GM10266 (cell line): Measurements from ENCODE around the gene GLP2R.

Experiments
- DNase-seq: peaks from one replicate; pipeline ENCODE4 v3.0.0; 2012; ENCODE audit errors: extremely low spot score
- TF ChIP-seq, protein P1 (sequence below): IDR thresholded peaks from 2 replicates; pipeline ENCODE4 v1.5.1; 2012; ENCODE audit warnings: mild to moderate bottlenecking, low read depth; ENCODE audit not compliant: control insufficient read depth, insufficient read depth; ENCODE audit errors: missing control alignments

GLP2R gene

DNA sequence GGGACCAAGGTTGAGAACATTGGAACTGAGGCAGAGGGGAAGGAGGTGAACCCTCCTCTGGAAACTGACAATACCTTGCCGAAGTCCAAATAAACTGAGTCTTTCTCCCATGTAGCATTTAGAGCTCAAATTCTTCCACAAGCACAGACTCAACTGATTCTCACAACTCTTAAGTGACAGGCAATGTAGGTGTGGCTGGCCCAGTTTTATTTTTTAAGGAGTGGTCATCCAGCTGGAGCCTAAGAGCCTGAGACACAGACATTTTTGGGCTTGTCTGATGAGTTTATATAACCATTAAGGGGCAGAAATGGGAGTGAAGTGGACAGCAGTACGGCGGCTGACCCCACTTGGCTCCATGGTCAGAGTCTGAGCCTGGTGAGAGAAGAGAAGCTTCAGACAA, 68.5 kb downstream of the GLP2R start:
- DNase-seq, result no peak
- TF ChIP-seq, protein P1, sequence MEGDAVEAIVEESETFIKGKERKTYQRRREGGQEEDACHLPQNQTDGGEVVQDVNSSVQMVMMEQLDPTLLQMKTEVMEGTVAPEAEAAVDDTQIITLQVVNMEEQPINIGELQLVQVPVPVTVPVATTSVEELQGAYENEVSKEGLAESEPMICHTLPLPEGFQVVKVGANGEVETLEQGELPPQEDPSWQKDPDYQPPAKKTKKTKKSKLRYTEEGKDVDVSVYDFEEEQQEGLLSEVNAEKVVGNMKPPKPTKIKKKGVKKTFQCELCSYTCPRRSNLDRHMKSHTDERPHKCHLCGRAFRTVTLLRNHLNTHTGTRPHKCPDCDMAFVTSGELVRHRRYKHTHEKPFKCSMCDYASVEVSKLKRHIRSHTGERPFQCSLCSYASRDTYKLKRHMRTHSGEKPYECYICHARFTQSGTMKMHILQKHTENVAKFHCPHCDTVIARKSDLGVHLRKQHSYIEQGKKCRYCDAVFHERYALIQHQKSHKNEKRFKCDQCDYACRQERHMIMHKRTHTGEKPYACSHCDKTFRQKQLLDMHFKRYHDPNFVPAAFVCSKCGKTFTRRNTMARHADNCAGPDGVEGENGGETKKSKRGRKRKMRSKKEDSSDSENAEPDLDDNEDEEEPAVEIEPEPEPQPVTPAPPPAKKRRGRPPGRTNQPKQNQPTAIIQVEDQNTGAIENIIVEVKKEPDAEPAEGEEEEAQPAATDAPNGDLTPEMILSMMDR, result no peak

DNA sequence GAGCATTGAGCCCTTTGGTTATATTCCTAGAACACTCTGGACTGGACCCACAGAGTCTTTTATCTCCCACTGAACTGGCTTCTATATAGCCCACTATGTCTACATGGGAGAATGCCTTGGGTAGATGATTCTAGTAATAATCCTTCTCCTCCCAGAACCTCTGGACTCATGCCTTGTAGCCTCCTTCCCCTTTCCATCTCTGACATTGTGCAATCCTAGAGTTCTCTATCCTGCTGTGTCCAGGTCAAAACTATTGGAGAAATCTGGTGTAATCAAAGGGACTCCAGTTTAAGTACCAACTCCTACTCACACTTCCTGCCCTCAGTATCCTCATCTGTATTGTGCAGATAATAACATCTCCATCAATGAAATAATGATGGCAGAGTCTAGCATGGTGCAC, 70.2 kb downstream of the GLP2R start:
- no peak for DNase-seq
- TF ChIP-seq, protein P1, result no peak

DNA sequence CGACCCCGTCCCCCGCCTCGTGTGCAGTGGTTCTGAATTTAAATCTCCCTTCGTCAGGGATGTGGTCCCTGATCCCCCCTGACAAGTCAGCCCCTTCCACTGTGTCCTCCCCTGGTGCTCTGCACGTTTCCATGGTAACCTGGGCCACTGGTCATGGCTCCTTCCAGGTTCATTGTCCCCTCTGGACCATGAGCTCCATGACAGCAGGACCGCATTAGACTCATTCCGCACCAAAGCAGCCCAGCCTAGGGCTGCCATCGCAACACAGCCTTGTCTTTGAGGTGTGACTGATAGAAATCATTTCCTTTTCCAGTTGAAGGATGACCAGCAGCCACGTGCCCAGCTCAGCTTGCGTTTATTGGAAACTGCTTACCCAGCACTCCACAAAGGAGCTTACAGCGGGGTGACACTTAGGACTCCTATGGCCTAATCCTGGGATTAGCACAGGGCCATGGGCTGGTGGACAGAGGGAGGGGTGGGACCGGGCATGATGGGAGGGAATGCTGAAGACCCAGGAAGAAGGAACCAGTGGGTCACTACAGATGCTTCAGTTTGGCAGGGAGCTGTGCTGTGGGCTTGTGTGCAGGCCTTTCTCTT, 71.7 kb downstream of the GLP2R start:
- DNase-seq, result no peak
- TF ChIP-seq, protein P1, result no peak

DNA sequence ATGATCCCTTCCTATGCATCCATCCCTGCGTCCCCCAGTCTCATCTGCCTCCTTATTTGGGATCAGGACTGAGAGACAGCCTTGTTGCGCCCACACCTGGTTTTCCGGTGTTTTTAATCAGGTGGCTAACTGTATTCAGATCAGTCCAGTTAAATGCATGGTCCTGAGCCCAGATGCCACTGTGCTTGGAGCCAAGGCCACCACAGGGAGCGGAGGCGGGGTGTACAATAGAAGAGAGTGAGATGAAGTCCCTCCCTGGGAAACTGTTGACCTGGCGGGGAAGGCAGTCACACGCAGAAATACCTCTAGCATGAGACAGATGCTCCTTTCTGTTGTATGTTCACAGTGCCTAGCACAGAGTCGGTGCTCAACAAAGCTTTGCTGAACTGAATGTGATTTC, 73.1 kb downstream of the GLP2R start:
- TF ChIP-seq, protein P1, result no peak
- no peak for DNase-seq

DNA sequence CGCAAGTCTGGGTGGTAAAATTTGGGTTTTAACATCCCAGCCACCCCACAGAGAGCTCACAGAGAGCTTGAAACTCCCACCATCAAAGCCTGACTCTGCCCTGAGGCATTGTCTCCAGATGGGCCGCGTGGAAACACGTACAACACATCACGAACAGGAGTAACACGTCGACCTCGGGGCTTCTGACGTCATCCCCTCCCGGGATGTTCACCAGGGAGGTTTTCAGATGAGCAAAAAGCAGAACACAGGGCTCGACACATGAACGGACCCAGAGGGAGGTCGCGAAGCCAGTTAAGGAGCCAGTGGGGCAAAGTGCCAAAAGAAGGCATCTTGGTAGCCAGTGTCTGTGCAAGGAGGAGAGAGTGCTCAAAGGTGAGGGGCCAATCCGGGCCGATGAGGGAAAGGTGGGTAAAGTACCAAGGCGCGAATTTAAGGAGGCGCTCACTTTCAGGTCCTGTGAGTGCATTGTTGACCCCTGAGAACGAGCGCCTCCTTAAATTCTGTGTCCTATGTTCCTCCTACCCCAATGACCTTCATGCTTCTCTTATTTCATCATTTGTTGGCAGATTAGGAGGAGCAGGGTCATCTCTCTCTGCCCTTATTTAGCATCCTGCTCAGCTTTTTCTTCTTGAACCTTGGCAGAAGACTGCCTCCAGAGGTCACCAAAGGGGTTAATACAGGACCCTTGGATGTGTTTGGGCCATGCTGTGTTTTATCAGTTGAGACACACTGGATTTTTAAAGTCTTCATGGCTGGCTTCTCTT, 73.7 kb downstream of the GLP2R start:
- no peak for DNase-seq

DNA sequence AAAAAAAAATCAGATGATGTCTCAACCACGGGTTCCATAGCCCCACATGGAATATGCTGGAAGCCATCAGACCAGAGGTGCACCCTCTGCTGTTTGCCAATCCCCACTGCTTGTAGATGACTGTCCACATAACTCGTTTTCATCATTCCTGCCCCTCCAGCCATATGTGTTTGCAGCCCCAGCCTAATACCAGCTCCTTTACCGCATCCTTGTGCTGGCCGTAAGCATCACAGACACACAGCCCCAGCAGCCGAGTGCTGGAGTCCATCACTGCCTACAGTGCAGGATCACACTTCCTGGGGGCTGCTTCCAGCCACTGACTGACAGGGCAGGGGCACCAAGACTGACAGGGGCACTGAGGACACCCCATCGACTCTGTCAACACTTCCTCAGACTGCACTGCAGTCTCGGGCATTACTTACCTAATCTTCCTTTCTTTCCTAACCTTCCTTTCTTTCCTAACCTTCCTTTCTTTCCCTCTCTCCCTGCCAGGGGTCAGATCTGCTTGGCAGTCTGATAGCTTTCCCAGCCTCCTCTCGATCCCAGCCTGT, 74.4 kb downstream of the GLP2R start:
- DNase-seq, result no peak
- TF ChIP-seq, protein P1, result no peak

More for the DNA sequence above, 73.7 kb downstream of the GLP2R start:
- TF ChIP-seq, protein P1, result no peak

DNA sequence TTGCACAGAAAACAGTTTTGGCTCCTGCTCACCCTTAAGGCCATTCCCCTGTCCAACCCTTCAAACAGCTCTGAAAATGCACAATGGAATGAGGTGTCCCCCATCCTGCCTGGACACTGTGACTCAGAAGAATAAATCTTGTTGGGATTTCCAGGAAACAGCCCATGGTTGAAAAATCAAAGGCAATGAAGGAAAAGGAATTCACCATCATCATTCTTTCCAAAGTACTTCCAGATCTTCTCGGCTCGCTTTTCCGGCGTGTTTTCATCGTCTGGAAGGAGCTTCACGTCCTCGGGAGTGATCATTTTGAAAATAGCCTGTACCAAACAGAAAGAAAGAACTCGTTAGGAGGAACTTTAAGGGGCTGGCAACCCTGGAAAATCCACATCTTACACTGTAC, 75.1 kb downstream of the GLP2R start:
- no peak for DNase-seq
- TF ChIP-seq, protein P1, result no peak
